Testis (tissue), 2 donors: Measurements from ENCODE around the gene RAB40B.

Experiments
- CTCF ChIP-seq, 3 experiments: fragments of 450-650 bp in 2 of 3; fragments of 200-600 bp in 1 of 3; sonication (generic) in 1 of 3; IDR thresholded peaks; one replicate each; pipeline ENCODE4 v1.5.1; 2016 to 2019; ENCODE audit warnings: antibody characterized with exemption in 3 of 3, mild to moderate bottlenecking in 2 of 3, moderate library complexity in 1 of 3
- POLR2A ChIP-seq: fragments of 450-650 bp; IDR thresholded peaks from one replicate; pipeline ENCODE4 v1.6.1; 2017; ENCODE audit warnings: antibody characterized with exemption, mild to moderate bottlenecking, moderate library complexity

GRCh38 chr17:82645516-82645915 lies 53.0 kb downstream of the RAB40B start:
- TF ChIP-seq CTCF (IDR thresholded peaks at IDR 0.05) (no peak), POLR2A (no peak)
